ENCODE measurements around the gene STK10. TPM values are rescaled to one million over a fixed set of nuclear protein-coding genes. Genes with fewer than 3 reads are reported as not detected.
"Not testable (repeated sequence)": the region's sequence is repeated elsewhere in the genome, so short reads cannot be mapped to it uniquely, and the experiment has no call there.

STK10 gene
- total RNA-seq, 1 donor from 2014 or later, result 22.3 TPM

GRCh38 chr5:172020110-172020786 lies 167.8 kb downstream of the STK10 start:
- not testable (repeated sequence) for DNase-seq (ENCODE audit: low read depth)

DNA sequence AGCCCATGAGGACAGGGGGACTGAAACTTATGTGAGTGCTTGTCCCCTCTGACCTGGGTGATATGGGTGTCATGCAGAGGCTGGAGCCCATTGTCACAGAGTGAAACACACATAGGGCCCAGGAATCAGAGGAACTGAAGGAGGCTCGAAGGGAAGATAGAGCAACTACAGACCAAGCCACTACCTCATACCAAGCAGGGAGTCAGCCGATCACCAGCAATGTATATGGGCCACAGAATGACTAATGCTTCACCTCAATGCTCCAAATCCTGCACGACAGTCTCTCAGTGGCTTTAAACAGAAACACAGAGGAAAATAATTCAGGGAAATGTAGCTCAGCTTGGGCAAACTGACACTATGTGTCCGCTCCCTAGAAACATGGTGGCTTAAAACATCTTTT lies 172.7 kb downstream of the STK10 start:
- no peak for DNase-seq (ENCODE audit: low read depth)

DNA sequence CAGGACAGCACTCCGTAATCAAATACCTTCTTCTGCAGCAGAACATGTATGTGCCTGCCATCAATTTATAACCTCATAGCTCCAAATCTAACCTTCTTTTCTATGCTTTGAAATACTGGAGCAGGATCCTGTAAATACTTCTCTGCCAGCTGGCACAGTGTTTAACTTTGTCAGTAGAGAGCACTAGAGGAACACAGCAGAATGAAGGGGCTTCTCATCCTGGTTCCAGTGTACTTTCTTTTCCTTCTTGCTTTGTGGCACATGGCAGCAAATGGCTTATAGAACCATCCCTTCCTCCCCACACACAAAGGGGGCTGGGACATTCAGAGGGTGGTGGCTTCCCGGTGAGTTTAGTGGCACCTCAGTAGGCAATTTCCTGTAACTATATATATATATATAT lies 177.7 kb downstream of the STK10 start:
- DNase-seq (ENCODE audit: low read depth), result no peak

GRCh38 chr5:172009536-172010270 lies 178.3 kb downstream of the STK10 start:
- no peak for DNase-seq (ENCODE audit: low read depth)

- no peak for DNase-seq (ENCODE audit: low read depth)
These were observed 179.3 kb downstream of the STK10 start for GRCh38 chr5:172008689-172009141.

- DNase-seq (ENCODE audit: low read depth), result no peak
These were observed 179.9 kb downstream of the STK10 start for GRCh38 chr5:172008111-172008455.

DNA sequence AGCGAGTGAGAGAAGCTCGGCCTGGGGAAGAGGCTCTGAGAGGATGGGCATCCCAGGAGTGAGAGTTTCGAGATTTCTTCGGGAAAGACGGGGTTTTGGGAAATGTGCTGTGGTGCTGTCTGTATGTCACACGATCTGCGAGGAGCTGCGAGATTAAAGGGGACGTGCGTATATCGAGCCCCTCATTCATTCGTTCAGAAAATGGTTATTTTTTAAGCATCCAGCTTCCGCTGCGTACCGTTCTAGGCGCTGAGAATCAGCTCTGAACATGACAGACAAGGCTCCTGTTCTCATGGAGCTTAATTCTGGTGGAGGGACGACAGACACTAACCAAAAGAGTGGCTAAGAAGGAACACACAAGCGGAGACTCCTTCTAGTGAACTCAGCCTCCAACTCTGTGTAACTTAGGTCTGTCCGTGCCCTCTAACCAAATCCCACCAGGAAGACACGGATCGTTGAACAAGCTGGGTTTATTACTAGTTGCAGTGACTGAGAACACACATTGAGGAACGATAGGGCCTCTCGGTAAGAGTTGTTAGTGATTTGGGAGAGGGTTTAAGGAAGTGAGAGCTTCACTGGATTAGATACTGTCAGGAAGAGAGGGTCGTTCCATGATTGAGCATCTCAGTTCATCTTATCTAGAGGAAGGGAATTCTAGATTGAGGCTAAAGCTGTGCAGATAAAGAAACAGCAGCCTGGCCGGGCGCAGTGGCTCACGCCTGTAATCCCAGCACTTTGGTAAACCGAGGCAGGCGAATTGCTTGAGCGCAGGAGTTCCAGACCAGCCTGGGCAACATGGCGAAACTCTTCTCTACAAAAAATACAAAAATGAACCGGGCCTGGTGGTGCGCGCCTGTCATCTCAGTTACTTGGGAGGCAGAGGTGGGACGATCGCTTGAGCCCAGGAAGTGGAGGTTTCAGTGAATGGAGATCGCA lies 180.6 kb downstream of the STK10 start:
- DNase-seq (ENCODE audit: low read depth), result peak; percentile 10

DNA sequence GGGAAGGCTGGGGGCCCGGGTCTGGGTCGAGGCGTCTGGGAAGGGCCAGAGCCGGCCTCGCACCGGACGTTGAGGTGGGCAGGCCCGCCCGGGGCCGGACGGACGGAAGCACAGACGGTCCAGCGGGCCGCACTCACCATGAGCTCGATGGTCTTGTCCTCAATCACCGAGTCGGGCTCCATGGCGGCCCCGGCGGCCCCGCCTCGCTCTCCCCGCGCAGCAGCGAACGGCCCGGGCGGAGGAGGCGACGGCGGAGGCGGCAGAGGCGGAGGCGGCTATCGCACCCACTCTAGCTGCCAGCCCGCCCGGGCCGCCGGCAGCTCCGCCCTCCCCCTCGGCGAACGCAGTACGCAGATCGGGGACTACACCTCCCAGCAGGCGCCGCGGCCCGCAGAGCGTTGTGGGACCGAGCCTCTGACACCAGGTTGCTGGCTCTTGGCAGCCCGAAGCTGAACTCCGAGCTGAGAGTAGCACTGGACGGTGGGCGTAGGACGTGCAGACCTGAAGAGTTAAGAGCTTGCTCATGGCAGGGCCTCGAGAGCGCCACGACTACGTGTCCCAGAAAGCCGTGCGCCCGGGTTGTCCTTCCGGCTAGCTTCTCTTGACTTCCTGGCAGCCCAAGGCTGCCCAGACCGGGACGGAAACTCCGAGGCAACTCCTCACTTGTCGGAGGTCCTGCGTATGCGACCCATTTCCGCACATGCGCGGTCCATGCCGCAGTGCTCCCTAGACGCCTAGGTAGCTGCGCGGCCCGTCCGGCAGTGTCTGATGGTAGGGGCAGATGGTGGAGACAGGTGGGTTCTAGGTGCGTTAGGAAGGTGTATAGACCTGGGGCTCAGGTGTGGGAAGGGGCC lies 181.5 kb downstream of the STK10 start, which contains the start of gene FBXW11:
TSS of gene FBXW11 (minus strand) at position 318 of the 854 bp plus-strand sequence. CDS start at position 182, 136 bp downstream.
- peak; percentile 97 for DNase-seq (ENCODE audit: low read depth)

- peak; percentile 29 for DNase-seq (ENCODE audit: low read depth)
These were observed 182.2 kb downstream of the STK10 start for GRCh38 chr5:172005708-172006320.

GRCh38 chr5:172004824-172005237 lies 183.2 kb downstream of the STK10 start:
- peak; percentile 49 for DNase-seq (ENCODE audit: low read depth)

- peak; percentile 8 for DNase-seq (ENCODE audit: low read depth)
These were observed 184.3 kb downstream of the STK10 start for GRCh38 chr5:172003746-172004145.

DNA sequence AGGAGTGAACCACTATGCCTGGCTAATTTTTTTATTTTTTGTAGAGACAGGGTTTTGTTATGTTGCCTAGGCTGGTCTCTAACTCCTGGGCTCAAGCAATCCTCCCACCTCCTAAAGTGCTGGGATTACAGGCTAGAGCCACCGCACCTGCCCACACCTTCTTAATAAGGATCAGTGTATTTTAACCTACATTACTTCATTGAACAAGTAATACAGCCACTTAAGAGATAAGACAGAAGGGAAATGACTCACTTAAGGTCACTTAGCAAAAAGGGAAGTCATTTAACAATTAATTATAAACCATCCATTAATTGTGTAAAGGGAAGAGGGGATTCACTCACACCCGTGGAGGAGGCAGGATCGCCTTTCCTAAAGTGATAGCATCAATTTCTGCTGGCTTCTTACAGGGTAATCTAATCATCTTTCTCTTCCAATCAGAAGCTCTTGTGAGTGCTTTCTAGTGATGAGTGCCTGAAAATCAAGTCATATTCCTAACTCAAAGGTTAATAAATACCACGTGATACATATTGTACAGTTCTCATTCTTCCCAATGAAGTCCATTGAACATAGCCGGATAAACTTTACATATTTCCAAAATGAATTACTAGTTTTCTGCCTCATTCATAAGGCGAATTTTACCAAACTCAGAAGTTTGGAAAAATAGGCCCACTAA lies 185.0 kb downstream of the STK10 start:
- DNase-seq (ENCODE audit: low read depth), result no peak

GRCh38 chr5:172002310-172002709 lies 185.7 kb downstream of the STK10 start:
- peak; percentile 40 for DNase-seq (ENCODE audit: low read depth)

GRCh38 chr5:171999877-172000276 lies 188.1 kb downstream of the STK10 start:
- DNase-seq (ENCODE audit: low read depth), result no peak

- no peak for DNase-seq (ENCODE audit: low read depth)
These were observed 188.9 kb downstream of the STK10 start for GRCh38 chr5:171999100-171999499.

- no peak for DNase-seq (ENCODE audit: low read depth)
These were observed 191.0 kb downstream of the STK10 start for GRCh38 chr5:171997011-171997410.

DNA sequence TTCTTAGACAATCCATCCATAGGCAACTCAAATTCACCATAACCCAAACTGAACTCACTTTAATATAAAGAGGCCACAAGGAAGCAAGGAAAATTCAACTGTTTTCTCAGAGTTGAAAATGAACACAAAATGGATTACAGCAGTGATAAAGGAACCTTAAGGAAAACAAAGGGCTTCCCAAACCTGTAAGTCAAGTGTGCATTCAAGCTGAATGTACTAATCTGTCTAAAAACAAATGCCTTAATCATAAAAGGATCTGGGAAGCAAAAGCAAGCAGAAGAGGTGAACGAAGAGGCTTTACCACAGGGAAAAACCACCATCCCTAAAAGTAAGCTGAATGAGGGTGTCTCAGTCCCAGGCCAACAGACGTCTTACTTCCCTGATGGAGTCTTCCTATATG lies 195.2 kb downstream of the STK10 start:
- no peak for DNase-seq (ENCODE audit: low read depth)

- DNase-seq (ENCODE audit: low read depth), result no peak
These were observed 195.7 kb downstream of the STK10 start for GRCh38 chr5:171992305-171992704.
